Stromal cell of bone marrow (primary cell): Measurements from ENCODE around the gene ALG1.
A peak's percentile ranks its signal among the peaks of the same experiment; 100 is the strongest.

Source experiments
- DNase-seq: peaks from one replicate; pipeline ENCODE4 v3.0.0-alpha.2; 2012; ENCODE audit warnings: low read depth

Gene ALG1, protein sequence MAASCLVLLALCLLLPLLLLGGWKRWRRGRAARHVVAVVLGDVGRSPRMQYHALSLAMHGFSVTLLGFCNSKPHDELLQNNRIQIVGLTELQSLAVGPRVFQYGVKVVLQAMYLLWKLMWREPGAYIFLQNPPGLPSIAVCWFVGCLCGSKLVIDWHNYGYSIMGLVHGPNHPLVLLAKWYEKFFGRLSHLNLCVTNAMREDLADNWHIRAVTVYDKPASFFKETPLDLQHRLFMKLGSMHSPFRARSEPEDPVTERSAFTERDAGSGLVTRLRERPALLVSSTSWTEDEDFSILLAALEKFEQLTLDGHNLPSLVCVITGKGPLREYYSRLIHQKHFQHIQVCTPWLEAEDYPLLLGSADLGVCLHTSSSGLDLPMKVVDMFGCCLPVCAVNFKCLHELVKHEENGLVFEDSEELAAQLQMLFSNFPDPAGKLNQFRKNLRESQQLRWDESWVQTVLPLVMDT

DNA sequence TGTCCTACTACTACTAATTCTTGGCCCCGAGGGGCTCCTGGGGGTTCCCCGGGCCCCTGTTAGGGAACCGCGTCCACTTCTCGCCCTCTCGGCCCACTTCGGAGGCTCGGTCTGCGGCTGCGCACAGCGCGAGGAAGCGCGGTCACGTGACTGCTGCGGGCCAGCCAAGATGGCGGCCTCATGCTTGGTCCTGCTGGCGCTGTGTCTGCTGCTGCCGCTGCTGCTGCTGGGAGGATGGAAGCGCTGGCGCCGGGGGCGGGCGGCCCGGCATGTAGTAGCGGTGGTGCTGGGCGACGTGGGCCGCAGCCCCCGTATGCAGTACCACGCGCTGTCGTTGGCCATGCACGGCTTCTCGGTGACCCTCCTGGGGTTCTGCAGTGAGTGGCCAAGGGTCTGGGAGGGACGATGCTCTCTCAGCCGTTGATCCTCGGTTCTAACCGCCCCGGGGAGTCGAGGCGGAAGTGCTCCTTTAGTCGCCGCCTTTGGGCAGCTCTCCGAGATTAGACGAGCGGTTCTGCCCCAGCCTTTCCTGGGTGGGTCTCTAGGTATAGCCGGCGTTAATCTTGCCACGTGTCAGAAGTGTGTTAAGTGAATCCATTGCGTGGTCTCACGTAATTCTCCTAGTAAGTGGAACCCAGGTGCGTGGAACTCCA, at the start of gene ALG1:
Gene ALG1, plus strand, starts transcription at position 163 of the 653 bp plus-strand sequence. Its CDS starts 7 bp downstream, at position 170.
- DNase-seq: peak; percentile 62

GRCh38 chr16:5022521-5022920, 49.1 kb upstream of the ALG1 start:
- DNase-seq: no peak

GRCh38 chr16:5024632-5025031, 47.0 kb upstream of the ALG1 start:
- no peak for DNase-seq

DNA sequence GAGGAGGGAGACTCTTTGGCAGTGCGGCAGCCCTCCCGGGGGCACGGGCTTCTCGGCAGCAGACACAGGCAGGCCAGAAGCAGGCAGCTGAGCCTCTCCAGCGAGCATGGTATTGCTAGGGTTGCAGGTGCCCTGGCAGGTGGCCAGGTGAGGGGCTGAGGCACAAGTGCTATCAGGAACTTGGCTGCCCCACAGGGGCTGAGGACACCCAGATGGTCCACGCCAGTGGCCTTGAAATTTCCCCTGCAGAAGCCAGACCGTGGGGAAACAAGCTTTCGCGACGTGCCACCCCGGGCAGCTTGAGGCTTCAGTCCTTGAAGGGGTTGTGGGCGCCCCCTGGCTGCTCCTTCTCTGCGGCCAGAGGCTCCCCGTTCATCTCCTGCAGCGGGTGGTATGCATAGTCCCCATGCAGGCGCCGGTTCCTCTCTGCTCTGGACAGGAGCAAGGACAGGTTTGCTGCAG, 46.4 kb upstream of the ALG1 start:
- no peak for DNase-seq

DNA sequence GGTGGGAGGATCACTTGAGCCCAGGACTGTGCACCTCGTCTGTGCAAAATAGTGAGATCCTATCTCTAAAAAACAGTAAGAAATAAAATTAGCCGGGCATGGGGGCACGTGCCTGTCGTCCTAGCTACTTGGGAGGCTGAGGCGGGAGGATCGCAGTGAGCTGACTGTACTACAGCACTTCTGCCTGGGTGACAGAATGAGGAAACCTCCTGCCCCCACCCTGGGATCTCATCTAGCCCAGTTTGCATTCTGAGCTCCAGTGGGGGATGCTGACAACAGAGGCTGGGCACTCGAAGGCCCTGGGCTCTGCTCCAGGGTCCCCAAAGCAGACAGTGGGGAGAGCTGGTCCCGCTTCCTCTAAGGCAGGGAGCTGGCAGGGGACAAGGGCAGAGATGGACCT, 45.0 kb upstream of the ALG1 start:
- no peak for DNase-seq

DNA sequence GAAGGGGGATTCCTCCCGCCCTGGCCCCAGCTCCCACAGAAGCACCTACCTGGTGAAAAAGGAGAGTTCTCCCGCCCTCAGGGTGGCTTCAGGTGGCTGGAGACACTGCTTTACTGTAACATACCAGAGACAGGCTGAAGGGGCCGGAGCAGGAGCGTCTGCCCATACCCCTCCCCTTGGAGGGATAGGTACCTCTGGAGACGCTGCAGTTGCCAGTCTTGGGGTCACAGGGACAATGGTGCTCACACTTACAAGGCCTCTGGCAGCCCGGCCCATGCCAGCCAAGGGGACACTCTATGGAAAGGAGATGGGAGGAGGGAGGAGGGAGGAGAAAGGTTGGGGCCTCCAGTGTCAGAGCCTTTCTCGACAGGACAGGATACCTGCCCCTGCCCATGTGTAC, 44.6 kb upstream of the ALG1 start:
- DNase-seq: no peak

DNA sequence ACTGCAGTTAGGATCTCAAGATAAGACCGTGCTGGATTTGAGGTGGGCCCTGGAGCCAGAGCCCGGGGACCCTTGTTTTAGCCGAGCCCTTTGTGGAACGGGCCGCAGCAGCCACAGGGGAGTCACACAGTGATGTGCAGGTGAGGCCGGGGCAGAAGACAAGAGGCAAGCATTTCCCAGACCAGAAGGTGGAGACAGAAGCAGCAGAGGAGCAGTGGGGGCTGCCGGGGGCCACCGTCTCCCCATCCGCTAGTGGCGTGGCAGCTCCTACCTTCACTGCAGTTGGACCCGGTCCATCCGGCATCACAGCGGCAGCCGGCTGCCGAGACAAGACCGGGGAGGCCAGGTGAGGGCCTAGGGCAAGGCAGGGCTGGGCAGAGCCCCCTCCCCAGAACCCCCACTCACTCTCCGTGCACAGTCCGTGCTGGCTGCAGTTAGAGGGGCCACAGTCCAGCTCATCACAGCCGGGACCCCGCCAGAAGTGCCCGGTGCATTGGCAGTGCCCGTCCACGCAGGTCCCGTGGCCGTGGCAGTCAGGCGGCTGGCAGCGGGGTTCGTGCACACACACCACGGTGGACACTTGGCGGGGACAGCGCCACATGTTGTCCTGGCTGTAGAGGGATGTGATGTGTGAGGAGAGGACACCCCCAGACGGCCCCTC, 43.9 kb upstream of the ALG1 start:
- no peak for DNase-seq

- no peak for DNase-seq
Observed at GRCh38 chr16:5028950-5029475, 42.6 kb upstream of the ALG1 start.

DNA sequence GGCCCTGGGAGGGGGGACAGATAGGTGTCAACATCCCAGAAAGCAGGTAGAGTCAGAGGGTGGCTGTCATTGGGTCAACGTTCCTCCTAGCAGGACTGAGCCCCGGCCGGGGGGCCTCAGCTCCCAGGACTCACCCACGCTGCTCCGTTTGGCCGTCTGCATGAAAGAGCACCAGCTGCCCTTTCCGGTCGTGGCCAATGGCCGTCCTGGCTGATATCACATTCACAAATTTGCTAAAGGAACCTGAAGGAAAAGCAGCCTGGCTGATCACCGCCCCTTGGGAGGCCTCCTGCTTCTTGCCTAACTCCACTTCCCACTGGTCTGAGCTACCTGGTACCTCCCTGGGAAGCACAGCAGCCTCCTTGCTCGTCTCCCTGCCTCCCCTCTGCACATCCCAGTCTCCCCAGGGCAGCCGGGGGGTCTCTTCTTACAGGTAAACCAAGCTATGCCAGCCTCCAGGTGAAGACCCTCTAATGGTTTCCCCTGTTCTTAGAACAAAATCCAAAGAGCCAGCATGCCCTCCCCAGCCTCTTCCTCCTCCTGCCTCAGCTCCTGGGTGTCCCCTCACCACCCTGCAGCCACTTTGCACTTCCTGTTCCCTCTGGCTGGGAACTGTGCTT, 41.3 kb upstream of the ALG1 start:
- DNase-seq: no peak

- DNase-seq: no peak
Observed at GRCh38 chr16:5031601-5032000, 40.0 kb upstream of the ALG1 start.

GRCh38 chr16:5032748-5033167, 38.9 kb upstream of the ALG1 start:
- no peak for DNase-seq

DNA sequence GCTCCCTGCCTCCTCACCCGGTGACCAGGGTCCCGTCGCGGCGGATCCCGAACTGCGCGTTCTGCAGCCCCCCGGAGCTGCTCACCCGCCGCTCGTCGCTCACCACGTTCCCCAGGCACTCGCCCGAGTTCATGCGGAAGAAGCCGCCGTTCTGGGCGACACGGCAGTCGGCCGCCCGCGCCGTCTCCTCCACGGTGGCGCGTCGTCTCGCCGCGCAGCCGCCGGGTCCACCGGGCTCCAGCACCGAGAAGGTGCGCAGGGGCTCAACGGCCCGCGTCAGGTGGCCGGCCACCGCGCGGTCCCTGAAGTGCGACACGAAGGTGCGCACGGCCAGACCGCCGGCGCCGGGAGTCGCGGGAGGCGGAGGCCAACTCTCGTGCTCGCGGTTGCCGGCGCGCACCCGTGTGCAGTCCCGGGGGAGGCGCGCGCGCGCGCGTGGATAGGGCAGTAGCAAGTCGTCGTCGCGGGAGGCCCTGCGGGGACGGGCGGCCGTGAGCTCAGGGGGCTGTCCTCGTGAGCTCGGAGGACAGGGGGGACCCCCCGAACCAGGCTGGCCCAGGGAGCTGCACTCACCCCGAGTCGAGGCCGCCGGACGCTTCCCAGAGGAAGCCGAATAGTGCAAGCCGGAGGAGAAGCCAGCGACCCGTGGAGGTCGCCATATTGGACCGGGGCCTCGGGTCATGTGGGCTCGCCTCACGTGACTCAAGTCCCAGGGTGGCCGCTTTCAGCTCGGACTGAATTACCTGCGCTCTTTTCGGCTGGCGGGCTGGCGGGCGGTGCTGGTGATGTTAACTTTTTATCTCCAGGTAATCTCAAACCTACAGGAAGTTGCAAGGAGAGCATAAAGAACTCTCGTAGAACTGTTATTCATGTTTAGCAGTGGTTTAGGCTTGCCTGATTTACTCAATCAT, 38.1 kb upstream of the ALG1 start, which contains the start of gene NAGPA:
Gene NAGPA, minus strand, starts transcription at position 680 of the 911 bp plus-strand sequence. Its CDS starts 21 bp downstream, at position 659.
- DNase-seq: peak; percentile 65

GRCh38 chr16:5034167-5034523, 37.5 kb upstream of the ALG1 start:
- DNase-seq: no peak

GRCh38 chr16:5035909-5036227, 35.8 kb upstream of the ALG1 start:
- DNase-seq: no peak

GRCh38 chr16:5036228-5037156, 35.2 kb upstream of the ALG1 start:
- DNase-seq: no peak

DNA sequence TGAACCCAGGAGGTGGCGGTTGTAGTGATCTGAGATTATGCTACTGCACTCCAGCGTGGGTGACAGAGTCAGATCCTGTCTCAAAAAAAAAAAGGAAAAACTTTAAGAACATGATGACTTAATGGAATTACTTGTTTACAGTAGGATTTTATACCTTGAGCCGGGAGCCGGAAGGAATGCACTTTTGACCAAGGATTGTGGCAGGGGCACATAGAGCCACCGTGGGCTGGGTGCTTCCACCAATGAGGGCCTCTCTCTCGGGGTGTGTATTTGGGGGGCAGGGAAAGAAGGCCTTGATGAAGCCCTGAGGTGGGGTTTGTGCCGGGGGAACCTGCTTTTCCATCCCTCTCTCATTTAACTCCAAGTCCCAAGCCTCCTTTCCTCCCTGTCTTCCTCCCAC, 31.2 kb upstream of the ALG1 start:
- no peak for DNase-seq

GRCh38 chr16:5041600-5042133, 30.0 kb upstream of the ALG1 start:
- peak; percentile 38 for DNase-seq

DNA sequence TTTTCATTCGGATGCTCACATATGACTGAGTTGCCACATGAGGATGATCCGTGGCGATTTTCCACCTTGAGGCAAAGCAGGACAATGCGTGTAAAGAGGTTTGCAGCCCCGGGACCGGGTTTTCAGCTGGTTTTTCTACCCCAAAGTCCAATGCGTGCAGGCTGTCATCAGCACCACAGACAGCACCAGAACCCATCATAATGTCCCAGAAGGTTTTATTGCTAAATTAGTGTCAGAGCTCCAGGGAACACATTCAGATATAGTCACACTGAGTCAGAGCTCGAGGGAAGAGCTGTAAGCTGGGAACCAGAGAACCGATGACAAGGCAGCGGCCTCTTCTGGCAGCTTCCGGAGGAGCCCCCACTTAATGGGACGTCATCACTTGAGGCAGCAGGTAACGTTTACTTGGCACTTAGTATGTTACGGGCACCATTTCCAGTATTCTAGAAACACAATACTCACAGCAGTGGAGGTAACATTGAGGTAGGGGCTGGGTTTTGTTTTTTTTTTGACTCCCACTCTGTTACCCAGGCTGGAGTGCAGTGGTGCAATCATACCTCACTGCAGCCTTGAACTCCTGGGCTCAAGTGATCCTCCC, 29.0 kb upstream of the ALG1 start:
- no peak for DNase-seq

GRCh38 chr16:5044011-5044540, 27.6 kb upstream of the ALG1 start:
- DNase-seq: no peak
